DND-41 (cell line): ENCODE results near the gene MYOM3.

Experiments used
- CTCF ChIP-seq: IDR thresholded peaks from 2 replicates; pipeline ENCODE4 v1.5.1; 2012; ENCODE audit warnings: borderline replicate concordance, low read length, moderate library complexity, mild to moderate bottlenecking; ENCODE audit not compliant: poor library complexity, severe bottlenecking; ENCODE audit errors: extremely low read depth
- EZH2 ChIP-seq: IDR thresholded peaks from 3 replicates; pipeline ENCODE4 v1.6.1; 2012; ENCODE audit warnings: borderline replicate concordance, low read depth, mild to moderate bottlenecking, moderate library complexity, low read length, inconsistent platforms; ENCODE audit not compliant: severe bottlenecking

GRCh38 chr1:24103408-24103807, 8.5 kb downstream of the MYOM3 start:
- TF ChIP-seq CTCF = no peak
- TF ChIP-seq EZH2 = no peak
